ACC112 (cell line): Measurements from ENCODE around the gene CFAP97D2.
"Not testable (repeated sequence)": the region's sequence is repeated elsewhere in the genome, so short reads cannot be mapped to it uniquely, and the experiment has no call there.

Experiments used
- H2AFZ ChIP-seq: fragments of 200-600 bp; sonication (generic); one replicate; pipeline ENCODE4 v1.6.0; 2017; ENCODE audit warnings: antibody characterized with exemption, low read length; ENCODE audit not compliant: unreplicated experiment
- H3K27ac ChIP-seq: fragments of 200-600 bp; sonication (generic); 2 replicates; pipeline ENCODE4 v1.5.1; 2014; ENCODE audit warnings: low read depth, mild to moderate bottlenecking, antibody characterized with exemption, low read length, moderate library complexity
- H3K27me3 ChIP-seq: fragments of 200-600 bp; sonication (generic); 2 replicates; pipeline ENCODE4 v1.6.1; 2014; ENCODE audit warnings: mild to moderate bottlenecking, antibody characterized with exemption, low read length, moderate library complexity, mixed read lengths; ENCODE audit not compliant: insufficient read depth
- H3K36me3 ChIP-seq: fragments of 200-600 bp; sonication (generic); 2 replicates; pipeline ENCODE4 v1.6.1; 2016; ENCODE audit warnings: mild to moderate bottlenecking, antibody characterized with exemption, low read length, moderate library complexity, mixed read lengths; ENCODE audit not compliant: insufficient read depth
- H3K4me1 ChIP-seq: fragments of 200-600 bp; sonication (generic); one replicate; pipeline ENCODE4 v1.6.1; 2016; ENCODE audit warnings: low read length, mixed read lengths; ENCODE audit not compliant: insufficient read depth, unreplicated experiment, control insufficient read depth
- H3K4me3 ChIP-seq: fragments of 200-600 bp; sonication (generic); 2 replicates; pipeline ENCODE4 v1.5.1; 2014; ENCODE audit warnings: mild to moderate bottlenecking, low read depth, low read length
- H3K79me2 ChIP-seq: fragments of 200-600 bp; sonication (generic); one replicate; pipeline ENCODE4 v1.6.0; 2016; ENCODE audit warnings: low read length; ENCODE audit not compliant: control insufficient read depth, unreplicated experiment, insufficient read depth

CFAP97D2 gene

GRCh38 chr13:114258589-114258988 is 79.5 kb downstream of the CFAP97D2 start:
- Histone ChIP-seq H3K27ac (no peak overlapping the region), H2AFZ (no peak overlapping the region), H3K27me3 (no peaks in the 10 kb centered on the region), H3K79me2 (no peaks in the 10 kb centered on the region), H3K36me3 (peaks cover 40% of the 10 kb centered on the region), H3K4me3 (no peak overlapping the region), H3K4me1 (peaks cover 6% of the 10 kb centered on the region)

- H3K27ac ChIP-seq: no peak overlapping the region
- H3K36me3 ChIP-seq: peaks cover 42% of the 10 kb centered on the region
- H2AFZ ChIP-seq: no peak overlapping the region
- H3K79me2 ChIP-seq: no peaks in the 10 kb centered on the region
- no peak overlapping the region for H3K4me3 ChIP-seq
- no peaks in the 10 kb centered on the region for H3K27me3 ChIP-seq
- H3K4me1 ChIP-seq: peaks cover 12% of the 10 kb centered on the region
Observed at GRCh38 chr13:114259374-114259773, 80.3 kb downstream of the CFAP97D2 start.

- peaks cover 18% of the 10 kb centered on the region for H3K4me1 ChIP-seq
- no peak overlapping the region for H3K27ac ChIP-seq
- H3K79me2 ChIP-seq: no peaks in the 10 kb centered on the region
- no peaks in the 10 kb centered on the region for H3K27me3 ChIP-seq
- no peak overlapping the region for H2AFZ ChIP-seq
- H3K4me3 ChIP-seq: no peak overlapping the region
- peaks cover 42% of the 10 kb centered on the region for H3K36me3 ChIP-seq
Observed at GRCh38 chr13:114259974-114260373, 80.9 kb downstream of the CFAP97D2 start.

DNA sequence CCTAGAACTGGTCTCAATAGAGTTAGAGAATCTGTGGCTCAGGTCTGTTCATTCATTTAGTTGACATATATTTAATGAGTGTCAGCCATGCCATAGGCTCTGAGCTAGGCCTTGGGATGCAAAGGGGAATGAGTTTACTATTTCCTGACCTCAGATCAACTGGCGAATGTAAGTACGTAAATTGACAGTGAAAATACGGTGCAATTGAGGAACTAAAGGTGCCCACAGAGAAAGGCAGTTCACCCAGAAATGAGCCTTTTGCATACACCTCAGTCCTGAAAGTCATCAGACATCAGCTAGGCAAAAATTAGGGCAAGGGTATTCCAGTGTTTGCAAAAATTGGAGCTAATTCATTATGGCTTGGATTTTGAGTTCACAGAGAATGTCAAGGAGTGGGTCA is 81.8 kb downstream of the CFAP97D2 start:
- H2AFZ ChIP-seq: no peak overlapping the region
- peaks cover 25% of the 10 kb centered on the region for H3K4me1 ChIP-seq
- H3K4me3 ChIP-seq: no peak overlapping the region
- no peaks in the 10 kb centered on the region for H3K27me3 ChIP-seq
- peaks cover 40% of the 10 kb centered on the region for H3K36me3 ChIP-seq
- H3K27ac ChIP-seq: no peak overlapping the region
- no peaks in the 10 kb centered on the region for H3K79me2 ChIP-seq

DNA sequence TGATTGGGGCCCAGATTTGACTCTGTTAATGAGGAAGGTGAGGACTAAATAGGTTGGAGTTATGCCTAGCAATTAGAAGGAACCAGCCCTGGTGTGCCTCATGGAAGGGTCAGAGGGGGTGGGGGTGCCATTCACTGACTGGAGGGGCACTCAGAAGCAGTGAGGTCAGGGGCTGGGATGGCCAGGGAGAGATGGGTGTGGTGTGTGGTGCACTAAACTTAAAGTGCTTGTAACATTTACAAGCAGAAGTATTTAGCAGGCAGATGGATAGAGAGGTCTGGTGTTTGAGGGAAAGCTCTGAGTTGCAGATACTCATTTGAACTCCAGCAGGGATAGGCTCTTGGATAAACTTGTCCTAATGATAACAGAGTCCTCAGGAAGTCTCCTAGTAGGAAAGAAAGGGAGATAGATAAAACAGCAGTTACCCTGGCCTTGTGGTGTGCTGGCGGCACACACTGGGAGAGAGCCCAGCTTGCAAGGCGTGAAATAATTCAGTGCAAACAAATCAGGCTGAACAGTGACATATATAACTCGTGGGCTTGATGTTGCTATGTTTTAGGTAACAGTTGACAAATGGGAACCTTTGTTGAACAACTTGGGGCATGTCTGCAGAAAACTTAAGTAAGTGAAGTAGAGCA is 82.4 kb downstream of the CFAP97D2 start:
- Histone ChIP-seq H3K79me2 (no peaks in the 10 kb centered on the region), H3K4me1 (peaks cover 27% of the 10 kb centered on the region), H3K27me3 (no peaks in the 10 kb centered on the region), H2AFZ (no peak overlapping the region), H3K27ac (no peak overlapping the region), H3K4me3 (no peak overlapping the region), H3K36me3 (peaks cover 38% of the 10 kb centered on the region)

- H3K4me1 ChIP-seq: peaks cover 27% of the 10 kb centered on the region
- H3K4me3 ChIP-seq: no peak overlapping the region
- H3K27ac ChIP-seq: peak overlapping the region; percentile 44
Observed at GRCh38 chr13:114263578-114263977, 84.5 kb downstream of the CFAP97D2 start.

GRCh38 chr13:114264313-114264712 is 85.3 kb downstream of the CFAP97D2 start:
- not testable (repeated sequence) for H3K27me3 ChIP-seq, H3K4me3 ChIP-seq, H3K79me2 ChIP-seq, H2AFZ ChIP-seq
- H3K36me3 ChIP-seq: peaks cover 39% of the 10 kb centered on the region
- H3K4me1 ChIP-seq: peaks cover 27% of the 10 kb centered on the region
- peak overlapping the region; percentile 79 for H3K27ac ChIP-seq

More at GRCh38 chr13:114263578-114263977, 84.5 kb downstream of the CFAP97D2 start:
- H3K36me3 ChIP-seq: peaks cover 34% of the 10 kb centered on the region
- no peaks in the 10 kb centered on the region for H3K79me2 ChIP-seq
- no peaks in the 10 kb centered on the region for H3K27me3 ChIP-seq
- no peak overlapping the region for H2AFZ ChIP-seq

DNA sequence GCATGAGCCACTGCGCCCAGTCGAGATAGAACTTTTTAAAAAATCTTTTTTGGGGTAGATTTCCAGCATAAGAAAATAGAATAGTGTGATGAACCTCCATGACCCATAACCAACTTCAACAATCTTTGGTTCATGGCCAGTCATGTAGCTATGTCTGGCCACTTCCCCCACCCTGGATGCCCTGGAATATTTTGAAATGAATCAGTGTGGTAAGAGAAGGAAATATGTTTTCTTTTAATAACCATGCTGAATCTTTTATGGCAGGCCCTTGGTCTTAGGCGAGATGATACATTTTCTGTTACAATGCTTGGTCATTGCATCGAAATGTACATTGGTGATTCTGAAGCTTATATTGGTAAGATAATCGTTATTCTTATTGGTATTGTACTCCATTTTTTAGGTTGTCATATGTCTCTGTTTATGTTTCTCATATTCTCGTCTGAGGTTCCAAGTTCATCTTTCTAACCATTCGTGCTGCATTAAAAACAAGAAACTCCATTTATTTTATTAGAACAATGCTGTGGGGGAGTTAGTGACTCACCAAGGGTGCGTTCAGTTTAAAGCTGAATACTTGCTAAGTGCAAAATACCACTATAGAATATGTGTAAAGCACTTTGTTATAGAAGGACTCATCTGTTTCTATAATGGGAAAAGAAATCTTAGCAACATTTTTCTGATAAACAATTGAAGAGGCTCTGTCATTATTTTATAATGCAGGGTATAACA is 86.0 kb downstream of the CFAP97D2 start:
- H3K36me3 ChIP-seq: peaks cover 38% of the 10 kb centered on the region
- peak overlapping the region; percentile 79 for H3K27ac ChIP-seq
- no peaks in the 10 kb centered on the region for H3K27me3 ChIP-seq
- no peaks in the 10 kb centered on the region for H3K79me2 ChIP-seq
- peak overlapping the region; percentile 44 for H3K4me3 ChIP-seq
- H2AFZ ChIP-seq: no peak overlapping the region
- peaks cover 27% of the 10 kb centered on the region for H3K4me1 ChIP-seq

- Histone ChIP-seq H3K4me3 (no peak overlapping the region), H2AFZ (no peak overlapping the region), H3K27me3 (no peaks in the 10 kb centered on the region), H3K4me1 (peaks cover 27% of the 10 kb centered on the region), H3K27ac (peak overlapping the region; percentile 79), H3K79me2 (no peaks in the 10 kb centered on the region), H3K36me3 (peaks cover 38% of the 10 kb centered on the region)
Observed at GRCh38 chr13:114266241-114266640, 87.2 kb downstream of the CFAP97D2 start.

DNA sequence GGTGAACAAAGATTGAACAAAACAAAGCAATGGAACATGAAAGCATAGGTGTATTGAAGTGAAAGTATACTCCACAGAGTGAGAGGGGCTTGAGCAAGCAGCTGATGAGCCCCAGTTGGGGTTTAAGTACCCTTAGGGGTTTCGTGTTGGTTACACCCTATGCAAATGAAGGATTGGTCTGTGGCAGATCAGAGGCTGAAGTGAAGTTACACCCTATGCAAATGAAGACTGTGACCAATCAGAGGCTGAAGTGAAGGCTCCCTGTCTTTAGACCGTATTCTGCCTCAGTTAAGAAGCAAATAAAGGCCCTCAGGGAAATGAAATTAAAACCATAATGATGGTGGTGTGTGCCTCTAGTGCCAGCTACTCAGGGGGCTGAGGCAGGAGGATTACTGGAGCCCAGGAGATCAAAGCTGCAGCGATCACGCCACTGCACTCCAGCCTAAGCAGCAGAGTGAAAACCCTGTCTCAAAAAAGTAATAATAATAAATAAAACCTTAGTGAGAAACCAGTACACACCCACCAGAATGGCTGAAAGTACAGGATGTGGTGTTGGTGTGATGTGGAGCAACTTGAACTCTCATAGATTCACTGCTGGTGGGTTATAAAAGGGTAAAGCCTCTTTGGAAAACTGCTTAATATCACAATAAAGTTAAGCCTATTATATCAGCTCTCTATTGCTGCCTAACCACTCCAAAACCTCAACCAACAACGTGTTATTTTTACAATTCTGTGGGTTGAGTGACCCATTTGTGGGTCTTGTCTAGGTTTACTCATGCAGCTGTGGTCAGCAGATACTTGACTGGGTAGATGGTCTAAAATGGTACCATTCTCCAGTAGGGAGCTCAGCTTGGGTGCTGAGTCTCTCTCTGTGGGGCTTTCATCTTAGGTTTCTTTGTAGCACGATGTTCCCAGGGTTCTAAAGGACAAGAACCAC is 89.6 kb downstream of the CFAP97D2 start:
- H2AFZ ChIP-seq: no peak overlapping the region
- H3K4me3 ChIP-seq: no peak overlapping the region
- H3K27ac ChIP-seq: no peak overlapping the region
- peaks cover 21% of the 10 kb centered on the region for H3K4me1 ChIP-seq
- H3K27me3 ChIP-seq: no peaks in the 10 kb centered on the region
- H3K79me2 ChIP-seq: no peaks in the 10 kb centered on the region
- peaks cover 39% of the 10 kb centered on the region for H3K36me3 ChIP-seq
